ENCODE measurements around the gene PRR15L. TPM values are rescaled to one million over a fixed set of nuclear protein-coding genes. Genes with fewer than 3 reads are reported as not detected.

PRR15L gene
- total and polyA plus RNA-seq, 2 experiments from 2014 or later = 0.57 TPM; not detected in 1

- no peak overlapping the region for H3K27ac Mint-ChIP-seq
- no peak overlapping the region for H2AFZ ChIP-seq
- peaks cover 61% of the 10 kb centered on the region for H3K4me1 Mint-ChIP-seq
- H4K20me1 ChIP-seq (replicated peaks; ENCODE audit: insufficient read depth) = no peaks in the 10 kb centered on the region
- no peaks in the 10 kb centered on the region for H3K36me3 Mint-ChIP-seq (ENCODE audit: low read depth)
- DNase-seq (ENCODE audit: low spot score) (no peak), ATAC-seq (no peak)
- H3K27me3 Mint-ChIP-seq (ENCODE audit: insufficient read depth, low read depth, poor library complexity) = peaks cover 17% of the 10 kb centered on the region
- H3K4me2 ChIP-seq = no peak overlapping the region
- H3K4me3 ChIP-seq = no peak overlapping the region
- no peaks in the 10 kb centered on the region for H3K36me3 ChIP-seq (ENCODE audit: insufficient read depth)
- 0 out of 2 replicates have a peak, but pooled peaks cover 3% of the 10 kb centered on the region for H3F3A ChIP-seq (replicated peaks; ENCODE audit: low read depth)
- peaks cover 35% of the 10 kb centered on the region for H3K4me1 ChIP-seq (ENCODE audit: insufficient read depth)
- no peaks in the 10 kb centered on the region for H3K9me2 ChIP-seq (ENCODE audit: insufficient read depth)
- peak overlapping the region; percentile 28; the same call in 1 of the 3 replicates for H3K4me3 Mint-ChIP-seq
- no peaks in the 10 kb centered on the region for H3K79me2 ChIP-seq (replicated peaks; ENCODE audit: insufficient read depth)
- H3K27ac ChIP-seq (ENCODE audit: low read depth) = no peak overlapping the region
- H3K9me3 Mint-ChIP-seq = no peaks in the 10 kb centered on the region; the same call in 2 of the 3 replicates
- H3K27me3 ChIP-seq (ENCODE audit: insufficient read depth) = no peaks in the 10 kb centered on the region
- TF ChIP-seq NANOG (IDR thresholded peaks at IDR 0.05; ENCODE audit: borderline replicate concordance) (no peak), ETS1 (IDR thresholded peaks at IDR 0.05) (no peak), EZH2 (IDR thresholded peaks at IDR 0.05; ENCODE audit: low read depth, unreplicated experiment) (no peak), JUNB (IDR thresholded peaks at IDR 0.05; ENCODE audit: unreplicated experiment) (no peak)
These were observed 36.3 kb upstream of the PRR15L start for GRCh38 chr17:47993964-47994363.

GRCh38 chr17:47993031-47993564, 35.4 kb upstream of the PRR15L start:
- DNase-seq (ENCODE audit: low spot score) (no peak), ATAC-seq (no peak)
- Mint-ChIP-seq H3K27ac (no peak overlapping the region), H3K36me3 (ENCODE audit: low read depth) (no peaks in the 10 kb centered on the region), H3K4me3 (no peak overlapping the region), H3K27me3 (ENCODE audit: insufficient read depth, low read depth, poor library complexity) (peaks cover 22% of the 10 kb centered on the region), H3K4me1 (peaks cover 68% of the 10 kb centered on the region), H3K9me3 (no peaks in the 10 kb centered on the region; the same call in 2 of the 3 replicates)
- no peak overlapping the region for H2AFZ ChIP-seq
- H3K4me1 ChIP-seq (ENCODE audit: insufficient read depth) = peaks cover 38% of the 10 kb centered on the region
- H3K27me3 ChIP-seq (ENCODE audit: insufficient read depth) = no peaks in the 10 kb centered on the region
- H3K4me3 ChIP-seq = no peak overlapping the region
- H3K79me2 ChIP-seq (replicated peaks; ENCODE audit: insufficient read depth) = no peaks in the 10 kb centered on the region
- H3K36me3 ChIP-seq (ENCODE audit: insufficient read depth) = no peaks in the 10 kb centered on the region
- H3K9me2 ChIP-seq (ENCODE audit: insufficient read depth) = no peaks in the 10 kb centered on the region
- no peak overlapping the region for H3K27ac ChIP-seq (ENCODE audit: low read depth)
- H3K4me2 ChIP-seq = no peak overlapping the region
- H4K20me1 ChIP-seq (replicated peaks; ENCODE audit: insufficient read depth) = no peaks in the 10 kb centered on the region
- 0 out of 2 replicates have a peak, but pooled peaks cover 3% of the 10 kb centered on the region for H3F3A ChIP-seq (replicated peaks; ENCODE audit: low read depth)
- TF ChIP-seq ZNF331 (CRISPR knock-in tag; IDR thresholded peaks at IDR 0.05; ENCODE audit: low read depth) (no peak), EZH2phosphoT487 (IDR thresholded peaks at IDR 0.05; ENCODE audit: unreplicated experiment) (no peak), CTCF (conservative IDR thresholded peaks at IDR 0.05; ENCODE audit: low read depth in 2 of 2) (no peak), STAT1 (IDR thresholded peaks at IDR 0.05; ENCODE audit: unreplicated experiment) (no peak), EZH2 (IDR thresholded peaks at IDR 0.05; ENCODE audit: low read depth, unreplicated experiment) (no peak), CREB1 (CRISPR knock-in tag; IDR thresholded peaks at IDR 0.05; ENCODE audit: low read depth) (no peak), JUNB (IDR thresholded peaks at IDR 0.05; ENCODE audit: unreplicated experiment) (no peak), REST (IDR thresholded peaks at IDR 0.05; ENCODE audit: unreplicated experiment) (no peak), NANOG (IDR thresholded peaks at IDR 0.05; ENCODE audit: borderline replicate concordance) (no peak), POLR2AphosphoS5 (IDR thresholded peaks at IDR 0.05; ENCODE audit: low read depth) (no peak)
